HepG2 (cell line): ENCODE results near the gene PURB.
"Not testable (repeated sequence)": the region's sequence is repeated elsewhere in the genome, so short reads cannot be mapped to it uniquely, and the experiment has no call there.

ENCODE experiments used
- CHD2 ChIP-seq: IDR thresholded peaks from 2 replicates; pipeline ENCODE4 v1.6.1; 2011; ENCODE audit warnings: low read depth, low read length, improper control_type of control experiment
- CREB1 ChIP-seq, 2 experiments: fragments of 450-650 bp in 1 of 2; IDR thresholded peaks; 2 replicates each; pipeline ENCODE4 v1.6.1; 2016 to 2017; ENCODE audit warnings: control low read depth in 1 of 2, mild to moderate bottlenecking in 1 of 2, missing compliant biosample characterization in 1 of 2, missing genetic modification characterization in 1 of 2
- ELF4 ChIP-seq: sonication (generic); formaldehyde crosslinking; IDR thresholded peaks from 2 replicates; pipeline ENCODE4 v1.5.0; 2020; ENCODE audit warnings: missing genetic modification reagents, mild to moderate bottlenecking, moderate library complexity, borderline replicate concordance
- ELK4 ChIP-seq: sonication (generic); formaldehyde crosslinking; IDR thresholded peaks from 2 replicates; pipeline ENCODE4 v1.9.0; 2021; ENCODE audit warnings: missing genetic modification reagents, borderline replicate concordance
- GABPB1 ChIP-seq: IDR thresholded peaks from 2 replicates; pipeline ENCODE4 v1.6.1; 2016; ENCODE audit warnings: mild to moderate bottlenecking, missing genetic modification reagents, moderate library complexity, missing compliant biosample characterization
- HDAC1 ChIP-seq: sonication (generic); formaldehyde crosslinking; IDR thresholded peaks from 2 replicates; pipeline ENCODE4 v1.5.1; 2020; ENCODE audit warnings: mild to moderate bottlenecking, missing genetic modification reagents
- JUNB ChIP-seq: sonication (generic); formaldehyde crosslinking; IDR thresholded peaks from 2 replicates; pipeline ENCODE4 v1.8.0; 2022; ENCODE audit warnings: missing genetic modification reagents, mild to moderate bottlenecking, borderline replicate concordance
- NR2F6 ChIP-seq, 2 experiments: IDR thresholded peaks; 2 replicates each; pipeline ENCODE4 v1.6.1; 2016; ENCODE audit warnings: antibody characterized with exemption in 1 of 2, mild to moderate bottlenecking in 1 of 2
- STAT5B ChIP-seq: sonication (generic); formaldehyde crosslinking; IDR thresholded peaks from 2 replicates; pipeline ENCODE4 v1.4.0; 2020; ENCODE audit warnings: missing genetic modification reagents
- ZNF775 ChIP-seq: sonication (generic); formaldehyde crosslinking; IDR thresholded peaks from 2 replicates; pipeline ENCODE4 v1.4.0; 2020; ENCODE audit warnings: missing genetic modification reagents, mild to moderate bottlenecking, moderate library complexity, borderline replicate concordance
- TF ChIP-seq, protein P1 (sequence below): sonication (generic); formaldehyde crosslinking; IDR thresholded peaks from 2 replicates; pipeline ENCODE4 v1.5.0; 2020; ENCODE audit warnings: mild to moderate bottlenecking, missing genetic modification reagents, moderate library complexity

- TF ChIP-seq, protein P1, sequence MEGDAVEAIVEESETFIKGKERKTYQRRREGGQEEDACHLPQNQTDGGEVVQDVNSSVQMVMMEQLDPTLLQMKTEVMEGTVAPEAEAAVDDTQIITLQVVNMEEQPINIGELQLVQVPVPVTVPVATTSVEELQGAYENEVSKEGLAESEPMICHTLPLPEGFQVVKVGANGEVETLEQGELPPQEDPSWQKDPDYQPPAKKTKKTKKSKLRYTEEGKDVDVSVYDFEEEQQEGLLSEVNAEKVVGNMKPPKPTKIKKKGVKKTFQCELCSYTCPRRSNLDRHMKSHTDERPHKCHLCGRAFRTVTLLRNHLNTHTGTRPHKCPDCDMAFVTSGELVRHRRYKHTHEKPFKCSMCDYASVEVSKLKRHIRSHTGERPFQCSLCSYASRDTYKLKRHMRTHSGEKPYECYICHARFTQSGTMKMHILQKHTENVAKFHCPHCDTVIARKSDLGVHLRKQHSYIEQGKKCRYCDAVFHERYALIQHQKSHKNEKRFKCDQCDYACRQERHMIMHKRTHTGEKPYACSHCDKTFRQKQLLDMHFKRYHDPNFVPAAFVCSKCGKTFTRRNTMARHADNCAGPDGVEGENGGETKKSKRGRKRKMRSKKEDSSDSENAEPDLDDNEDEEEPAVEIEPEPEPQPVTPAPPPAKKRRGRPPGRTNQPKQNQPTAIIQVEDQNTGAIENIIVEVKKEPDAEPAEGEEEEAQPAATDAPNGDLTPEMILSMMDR (CRISPR knock-in tag): not testable (repeated sequence)
- TF ChIP-seq GABPB1 (CRISPR knock-in tag); CHD2; NR2F6 (IDR thresholded peaks at IDR 0.05); NR2F6 (CRISPR knock-in tag; IDR thresholded peaks at IDR 0.05); HDAC1 (CRISPR knock-in tag); STAT5B (CRISPR knock-in tag); ELK4 (CRISPR knock-in tag); ELF4 (CRISPR knock-in tag); JUNB (CRISPR knock-in tag); ZNF775 (CRISPR knock-in tag); CREB1 (IDR thresholded peaks at IDR 0.05); CREB1 (CRISPR knock-in tag; IDR thresholded peaks at IDR 0.05): not testable (repeated sequence)
These were observed 15.0 kb downstream of the PURB start for GRCh38 chr7:44870336-44870735.
